NCI-H1694 (cell line): Measurements from ENCODE around the gene INO80.
"Not testable (repeated sequence)": the region's sequence is repeated elsewhere in the genome, so short reads cannot be mapped to it uniquely, and the experiment has no call there.

Experiments used
- DNase-seq: peaks from one replicate; lab custom pipeline; 2025; lab: John Stamatoyannopoulos, UW

INO80 gene

GRCh38 chr15:40962317-40962716 lies 153.8 kb downstream of the INO80 start:
- DNase-seq = not testable (repeated sequence)

DNA sequence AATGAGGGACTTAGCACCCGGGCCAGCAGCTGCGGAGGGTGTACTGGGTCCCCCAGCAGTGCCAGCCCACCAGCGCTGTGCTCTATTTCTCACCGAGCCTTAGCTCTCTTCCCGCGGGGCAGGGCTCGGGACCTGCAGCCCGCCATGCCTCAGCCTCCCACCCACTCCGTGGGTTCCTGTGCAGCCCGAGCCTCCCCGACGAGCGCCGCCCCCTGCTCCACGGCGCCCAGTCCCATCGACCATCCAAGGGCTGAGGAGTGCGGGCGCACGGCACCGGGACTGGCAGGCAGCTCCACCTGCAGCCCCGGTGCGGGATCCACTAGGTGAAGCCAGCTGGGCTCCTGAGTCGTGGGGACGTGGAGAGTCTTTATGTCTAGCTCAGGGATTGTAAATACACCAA lies 154.3 kb downstream of the INO80 start:
- not testable (repeated sequence) for DNase-seq

GRCh38 chr15:40960925-40961324 lies 155.2 kb downstream of the INO80 start:
- no peak for DNase-seq

- DNase-seq = no peak
Measured at GRCh38 chr15:40960151-40960885, 155.8 kb downstream of the INO80 start.

DNA sequence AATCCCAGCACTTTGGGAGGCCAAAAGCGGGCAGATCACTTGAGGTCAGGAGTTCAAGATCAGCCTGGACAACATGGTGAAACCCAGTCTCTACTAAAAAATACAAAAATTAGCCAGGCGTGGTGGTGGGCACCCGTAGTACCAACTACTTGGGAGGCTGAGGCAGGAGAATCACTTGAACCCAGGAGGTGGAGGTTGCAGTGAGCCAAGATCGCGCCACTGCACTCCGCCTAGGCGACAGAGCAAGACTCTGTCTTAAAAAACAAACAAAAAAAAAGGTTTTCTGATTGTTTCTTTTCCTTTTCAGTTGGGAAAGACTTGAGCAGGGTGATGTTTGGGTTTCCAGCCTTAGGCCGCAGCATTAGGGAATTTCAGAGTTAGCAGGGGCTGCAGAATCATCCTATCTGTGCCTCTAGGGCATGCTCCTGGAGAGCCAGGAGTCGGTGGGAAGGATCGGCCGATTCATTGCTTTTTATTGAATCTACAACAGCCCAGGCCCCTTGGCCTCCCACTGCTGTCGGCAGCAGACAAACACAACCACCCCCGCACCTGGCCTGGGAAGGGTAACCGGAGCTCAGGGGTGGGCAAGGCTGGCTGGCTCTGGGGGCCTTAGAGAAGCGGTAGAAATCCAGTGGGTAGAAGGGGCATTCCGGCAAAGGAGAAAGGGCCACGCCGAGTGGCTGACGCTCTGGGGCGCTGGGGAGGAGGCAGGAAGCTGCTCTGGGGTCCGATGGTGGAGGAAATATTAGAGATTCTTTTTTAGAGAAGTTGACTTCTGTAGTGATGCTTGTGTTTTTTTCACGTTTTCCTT lies 156.5 kb downstream of the INO80 start:
- no peak for DNase-seq

GRCh38 chr15:40958723-40959122 lies 157.4 kb downstream of the INO80 start:
- DNase-seq = no peak

DNA sequence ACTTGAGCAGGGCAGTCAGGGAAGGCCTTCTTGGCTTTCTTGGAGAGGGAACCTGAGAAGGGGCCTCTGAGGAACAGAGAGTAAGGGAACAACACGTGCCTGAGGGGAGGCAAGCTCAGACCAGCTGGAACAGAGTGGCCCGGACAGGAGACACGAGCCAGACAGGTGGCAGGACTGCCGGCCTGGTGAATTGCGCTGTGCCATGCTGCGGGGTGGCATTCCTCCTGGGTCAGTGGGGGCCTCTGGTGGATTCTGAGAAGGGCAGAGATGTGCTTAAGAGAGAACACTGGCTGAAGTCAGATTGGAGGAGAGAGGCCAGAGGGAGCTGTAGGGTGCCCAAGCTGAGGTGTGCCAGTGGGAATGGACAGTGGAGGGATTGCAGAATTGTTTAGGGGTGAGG lies 157.9 kb downstream of the INO80 start:
- no peak for DNase-seq

DNA sequence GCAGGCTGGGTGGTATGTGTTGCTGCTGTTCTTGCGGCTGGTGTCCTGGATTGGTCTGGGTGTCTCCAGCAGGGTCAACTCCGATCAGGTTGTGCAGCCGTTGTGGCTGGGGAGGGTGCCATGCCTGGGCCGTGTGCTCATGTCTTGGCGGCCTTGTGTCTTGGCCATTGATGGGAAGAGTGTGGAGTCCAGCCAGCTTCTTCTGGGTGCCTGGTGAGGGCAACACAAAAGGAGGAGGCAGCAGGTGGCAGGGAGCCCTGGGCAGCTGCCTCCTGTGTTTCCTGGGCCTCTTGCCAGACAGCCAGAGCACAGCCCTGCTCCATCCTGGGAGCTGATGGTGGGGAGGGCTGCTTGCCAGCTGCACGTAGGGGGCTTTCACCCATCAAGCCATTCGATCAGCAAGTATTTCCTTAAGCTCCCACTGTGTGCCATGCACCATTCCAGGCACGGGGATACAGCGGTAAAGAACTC lies 158.5 kb downstream of the INO80 start:
- peak; percentile 71 for DNase-seq

DNA sequence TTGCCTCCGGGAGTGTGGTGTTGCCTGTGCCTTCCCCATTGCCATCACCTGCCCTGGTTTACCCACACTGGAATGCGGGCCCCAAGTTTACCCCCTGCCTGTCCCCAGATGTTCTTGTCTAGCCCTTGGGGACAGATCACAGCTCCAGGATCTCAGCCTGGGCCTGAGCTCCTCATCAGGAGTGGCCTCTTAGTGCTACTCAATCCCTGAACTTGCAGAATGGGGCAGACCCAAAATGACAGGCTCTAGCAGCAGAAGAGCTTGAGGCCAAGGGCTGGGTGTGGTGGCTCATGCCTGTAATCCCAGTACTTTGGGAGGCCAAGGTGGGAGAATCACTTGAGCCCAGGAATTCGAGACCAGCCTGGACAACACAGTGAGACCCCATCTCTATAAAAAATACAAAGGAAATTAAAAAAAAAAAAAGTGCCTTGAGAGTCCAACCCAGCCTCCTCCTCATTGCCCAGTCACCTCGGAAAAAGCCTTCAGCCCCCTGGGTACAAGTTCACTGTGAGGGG lies 159.0 kb downstream of the INO80 start:
- no peak for DNase-seq

- no peak for DNase-seq
Measured at GRCh38 chr15:40956541-40956982, 159.5 kb downstream of the INO80 start.

GRCh38 chr15:40955930-40956540 lies 160.0 kb downstream of the INO80 start:
- no peak for DNase-seq

GRCh38 chr15:40955141-40955903 lies 160.8 kb downstream of the INO80 start:
- DNase-seq = no peak

DNA sequence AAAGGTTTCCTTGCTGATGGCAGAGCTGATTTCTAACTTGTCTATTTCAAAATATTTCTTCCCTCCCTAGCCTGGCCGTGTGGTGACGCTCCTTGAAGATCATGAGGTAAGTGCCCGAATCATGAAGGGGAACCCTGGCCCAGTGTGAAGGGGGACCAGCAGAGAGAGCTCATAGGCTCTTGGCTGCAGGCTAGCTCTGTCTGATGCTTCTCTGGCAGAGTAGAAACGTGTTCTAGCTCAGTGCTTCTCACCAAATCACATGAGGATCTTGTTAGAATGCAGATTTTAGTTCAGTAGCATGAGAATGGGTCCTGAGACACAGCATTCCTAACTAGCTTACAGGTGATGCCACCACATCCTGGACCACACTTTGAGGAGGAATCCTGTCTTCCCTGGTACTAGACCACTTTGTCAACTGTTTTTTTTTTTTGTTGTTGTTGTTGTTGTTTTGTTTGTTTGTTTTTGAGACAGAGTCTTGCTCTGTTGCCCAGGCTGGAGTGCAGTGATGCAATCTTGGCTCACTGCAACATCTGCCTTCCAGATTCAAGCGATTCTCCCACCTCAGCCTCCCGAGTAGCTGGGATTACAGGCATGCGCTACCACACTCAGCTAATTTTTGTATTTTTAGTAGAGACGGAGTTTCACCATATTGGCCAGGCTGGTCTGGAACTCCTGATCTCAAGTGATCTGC lies 161.8 kb downstream of the INO80 start:
- DNase-seq = not testable (repeated sequence)

DNA sequence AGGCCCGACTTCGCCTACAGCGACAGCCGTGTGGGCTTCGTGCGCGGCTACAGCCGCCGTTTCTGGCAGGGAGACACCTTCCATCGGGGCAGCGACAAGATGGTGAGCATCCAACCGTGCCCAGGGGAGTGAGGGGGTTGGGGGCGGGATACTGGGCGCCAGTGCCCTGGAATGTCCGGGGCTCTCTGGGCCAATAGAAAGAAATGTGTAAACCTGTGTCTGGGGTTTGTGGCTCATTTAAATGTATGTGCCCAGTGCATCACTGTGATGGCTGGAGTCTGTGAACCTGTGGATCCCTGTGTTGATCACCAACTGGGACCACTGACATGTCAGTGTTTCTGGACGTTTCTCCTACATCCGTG lies 162.4 kb downstream of the INO80 start:
- no peak for DNase-seq

GRCh38 chr15:40952901-40953712 lies 163.0 kb downstream of the INO80 start, which contains the start of gene CHAC1:
CHAC1 (plus strand) TSS chr15:40953471; CDS start chr15:40953584, 113 bp downstream.
- peak; percentile 83 for DNase-seq

DNA sequence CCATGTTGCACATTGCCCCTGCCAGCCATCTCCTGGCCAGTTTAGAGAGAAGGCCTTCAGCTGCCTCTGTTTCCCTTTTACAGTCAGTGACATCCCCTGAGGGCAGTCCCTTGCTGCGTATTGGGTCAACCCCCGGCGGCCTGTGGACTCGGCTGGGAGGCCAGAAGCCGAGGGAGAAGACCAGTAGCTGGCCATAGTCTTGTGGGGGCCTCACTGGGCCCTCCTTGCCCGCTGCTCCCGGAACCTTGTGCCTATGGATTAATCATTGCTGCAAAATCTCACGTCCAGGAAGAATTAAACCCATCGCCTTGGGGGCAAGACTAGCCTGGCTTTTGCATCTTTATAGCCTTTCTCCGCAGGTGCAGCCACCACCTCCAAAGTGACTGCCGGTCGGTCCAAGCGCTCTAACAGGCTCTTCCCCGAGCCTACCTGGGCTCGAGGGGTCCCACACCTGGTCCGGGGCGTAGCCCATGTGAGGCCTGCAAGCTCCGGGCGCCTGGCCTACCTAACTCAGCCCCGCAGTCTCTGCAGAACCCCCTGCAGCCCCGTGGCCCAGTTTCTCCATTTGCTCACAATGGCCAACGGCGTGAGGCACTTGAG lies 163.7 kb downstream of the INO80 start:
- no peak for DNase-seq

DNA sequence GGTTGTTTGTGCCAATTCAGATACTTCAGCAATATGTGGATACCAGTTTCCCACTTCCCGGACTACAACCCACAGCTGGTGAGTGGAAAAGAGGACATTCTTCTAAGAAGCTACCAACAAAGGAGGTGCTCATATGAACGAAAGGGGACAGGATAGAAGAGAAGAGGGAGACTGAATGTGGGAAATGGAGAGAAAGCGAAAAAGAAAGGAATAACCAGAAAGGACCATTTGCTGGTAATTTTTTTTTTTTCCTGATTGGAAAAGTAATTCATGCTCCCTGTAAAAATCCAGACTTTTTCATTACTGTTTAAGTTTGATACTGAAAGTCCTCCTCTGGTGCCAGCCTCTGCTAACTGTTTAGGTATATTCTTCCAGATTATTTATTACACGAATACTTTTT lies 164.3 kb downstream of the INO80 start:
- DNase-seq = no peak

- DNase-seq = no peak
Measured at GRCh38 chr15:40949756-40950207, 166.3 kb downstream of the INO80 start.

DNA sequence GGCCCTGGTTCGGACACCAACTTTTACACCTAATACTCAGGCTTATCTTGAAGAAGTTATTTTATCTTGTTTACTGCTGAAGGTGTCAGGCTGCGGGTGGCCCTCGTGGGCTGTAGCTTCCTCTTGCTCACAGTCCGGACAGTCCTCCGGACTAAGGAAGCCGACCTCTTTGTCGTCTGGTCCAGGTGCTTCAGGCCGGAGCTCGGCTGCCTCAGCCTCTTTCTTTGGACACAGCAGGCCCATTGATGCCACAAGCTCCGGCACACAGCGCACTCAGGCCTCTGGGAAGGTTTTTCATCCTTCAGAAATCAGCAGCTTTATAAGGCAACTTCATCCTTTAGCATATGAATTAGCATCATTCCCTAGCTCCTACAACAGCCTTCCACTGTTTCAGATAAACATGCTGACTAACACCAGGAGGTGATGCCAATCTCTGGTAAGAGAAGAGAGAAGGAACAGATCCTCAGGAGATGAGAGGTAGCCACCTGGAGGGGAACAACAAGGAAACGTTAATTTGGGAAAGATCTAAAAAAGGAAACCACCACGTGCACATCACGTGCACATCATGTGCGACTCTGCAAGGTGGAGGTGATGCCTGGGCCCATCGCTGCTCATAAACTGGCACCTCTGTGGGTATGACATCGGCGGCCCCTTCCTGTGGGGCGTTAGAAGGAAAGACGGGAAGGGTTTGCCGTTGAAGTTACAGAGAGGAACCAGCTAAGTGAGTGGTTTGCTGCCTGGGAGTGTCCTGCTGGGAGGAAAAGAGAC lies 167.2 kb downstream of the INO80 start:
- DNase-seq = no peak
